Measurements from ENCODE around the gene EPHA3. TPM values are rescaled to one million over a fixed set of nuclear protein-coding genes. Genes with fewer than 3 reads are reported as not detected.
A peak's percentile ranks its signal among the peaks of the same experiment; 100 is the strongest.
"Not testable (repeated sequence)": the region's sequence is repeated elsewhere in the genome, so short reads cannot be mapped to it uniquely, and the experiment has no call there.

The EPHA3 gene
- total RNA-seq, 1 donor, result 10.9 TPM

DNA sequence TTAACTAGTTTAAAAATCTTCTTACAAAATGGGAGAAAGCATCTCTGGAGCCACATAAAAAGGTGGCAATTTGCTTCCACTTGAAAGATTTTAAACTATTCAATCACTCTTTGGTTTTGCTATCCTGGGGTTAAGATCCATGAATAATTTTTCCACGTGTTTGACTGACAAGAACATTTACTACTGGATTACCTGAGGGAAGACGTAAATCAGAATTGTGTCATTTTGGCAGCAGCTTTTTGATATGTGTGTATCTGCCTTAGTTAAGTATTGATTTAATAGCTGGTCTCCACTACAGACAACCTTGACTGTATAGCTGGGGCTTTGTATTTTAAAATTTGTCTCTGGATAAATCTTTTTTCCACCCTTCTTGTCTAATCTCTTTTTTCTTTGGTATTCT, 228.3 kb downstream of the EPHA3 start:
- no peaks in the 10 kb centered on the region for H3K4me1 ChIP-seq (ENCODE audit: insufficient read depth, low read length)
- no peaks in the 10 kb centered on the region for H4K20me1 ChIP-seq (ENCODE audit: insufficient read depth, low read length)
- no peaks in the 10 kb centered on the region for H3K36me3 ChIP-seq (ENCODE audit: insufficient read depth, low read length)
- no peak for DNase-seq (ENCODE audit: insufficient read length, low spot score, missing footprints)
- no peaks in the 10 kb centered on the region for H3K9me3 ChIP-seq (ENCODE audit: low read depth, low read length)
- H3K79me2 ChIP-seq (ENCODE audit: insufficient read depth, low read length), result no peaks in the 10 kb centered on the region
- no peak overlapping the region for H2AFZ ChIP-seq (ENCODE audit: low read length)
- H3K27me3 ChIP-seq (ENCODE audit: insufficient read depth, low read length), result no peaks in the 10 kb centered on the region
- H3K27ac ChIP-seq (ENCODE audit: low read depth, low read length), result no peak overlapping the region
- no peak overlapping the region for H3K4me3 ChIP-seq (ENCODE audit: insufficient read depth, low read length)
- no peak overlapping the region for H3K4me2 ChIP-seq (ENCODE audit: insufficient read depth, low read length)
- TF ChIP-seq, protein P1, sequence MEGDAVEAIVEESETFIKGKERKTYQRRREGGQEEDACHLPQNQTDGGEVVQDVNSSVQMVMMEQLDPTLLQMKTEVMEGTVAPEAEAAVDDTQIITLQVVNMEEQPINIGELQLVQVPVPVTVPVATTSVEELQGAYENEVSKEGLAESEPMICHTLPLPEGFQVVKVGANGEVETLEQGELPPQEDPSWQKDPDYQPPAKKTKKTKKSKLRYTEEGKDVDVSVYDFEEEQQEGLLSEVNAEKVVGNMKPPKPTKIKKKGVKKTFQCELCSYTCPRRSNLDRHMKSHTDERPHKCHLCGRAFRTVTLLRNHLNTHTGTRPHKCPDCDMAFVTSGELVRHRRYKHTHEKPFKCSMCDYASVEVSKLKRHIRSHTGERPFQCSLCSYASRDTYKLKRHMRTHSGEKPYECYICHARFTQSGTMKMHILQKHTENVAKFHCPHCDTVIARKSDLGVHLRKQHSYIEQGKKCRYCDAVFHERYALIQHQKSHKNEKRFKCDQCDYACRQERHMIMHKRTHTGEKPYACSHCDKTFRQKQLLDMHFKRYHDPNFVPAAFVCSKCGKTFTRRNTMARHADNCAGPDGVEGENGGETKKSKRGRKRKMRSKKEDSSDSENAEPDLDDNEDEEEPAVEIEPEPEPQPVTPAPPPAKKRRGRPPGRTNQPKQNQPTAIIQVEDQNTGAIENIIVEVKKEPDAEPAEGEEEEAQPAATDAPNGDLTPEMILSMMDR (IDR thresholded peaks at IDR 0.05; ENCODE audit: extremely low read depth, low read depth, low read length), result no peak

DNA sequence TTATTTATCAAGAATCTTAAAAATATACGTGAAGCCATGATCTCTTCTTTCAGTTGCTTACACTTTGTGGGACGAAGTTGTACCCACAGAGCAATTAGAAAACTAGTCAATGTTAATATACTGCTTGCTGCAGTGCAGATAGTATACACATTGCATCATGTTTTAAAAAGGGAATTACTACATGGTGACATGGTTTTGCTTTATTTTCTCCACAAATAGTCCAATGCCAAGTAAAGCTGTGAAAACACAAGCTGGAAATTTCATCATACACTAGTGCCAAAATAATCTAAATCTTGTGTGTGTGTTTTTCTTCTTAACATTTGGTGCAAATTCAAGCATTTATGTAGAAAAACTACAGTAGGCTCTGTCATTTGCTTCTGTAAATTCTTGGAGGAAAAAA, 233.0 kb downstream of the EPHA3 start:
- H4K20me1 ChIP-seq (ENCODE audit: insufficient read depth, low read length), result no peaks in the 10 kb centered on the region
- DNase-seq (ENCODE audit: insufficient read length, low spot score, missing footprints), result peak; percentile 22
- H2AFZ ChIP-seq (ENCODE audit: low read length), result no peak overlapping the region

DNA sequence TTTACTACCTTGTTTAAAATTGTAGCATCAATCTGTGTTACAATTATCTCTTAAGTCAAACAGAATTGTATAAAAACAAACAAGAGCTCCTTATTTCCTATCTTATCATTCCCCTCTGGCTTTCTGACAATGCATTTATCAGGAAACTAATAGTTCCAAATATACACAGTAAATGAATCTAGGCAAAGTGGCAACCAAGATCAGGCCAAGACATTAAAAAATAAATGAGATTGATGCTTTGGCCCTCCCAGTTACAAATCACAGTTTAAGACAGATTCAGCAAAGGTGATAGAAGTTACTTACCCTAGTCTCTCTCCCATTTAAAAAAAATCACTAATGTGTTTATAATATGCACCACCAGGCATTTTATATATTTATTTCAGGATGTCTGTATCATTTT, 236.7 kb downstream of the EPHA3 start:
- Histone ChIP-seq H3K79me2 (ENCODE audit: insufficient read depth, low read length) (no peaks in the 10 kb centered on the region), H2AFZ (ENCODE audit: low read length) (no peak overlapping the region), H3K4me1 (ENCODE audit: insufficient read depth, low read length) (no peaks in the 10 kb centered on the region), H3K9me3 (ENCODE audit: low read depth, low read length) (no peaks in the 10 kb centered on the region), H3K36me3 (ENCODE audit: insufficient read depth, low read length) (no peaks in the 10 kb centered on the region), H3K27me3 (ENCODE audit: insufficient read depth, low read length) (no peaks in the 10 kb centered on the region), H4K20me1 (ENCODE audit: insufficient read depth, low read length) (no peaks in the 10 kb centered on the region), H3K4me2 (ENCODE audit: insufficient read depth, low read length) (no peak overlapping the region), H3K4me3 (ENCODE audit: insufficient read depth, low read length) (no peak overlapping the region), H3K27ac (ENCODE audit: low read depth, low read length) (no peak overlapping the region)
- no peak for DNase-seq (ENCODE audit: insufficient read length, low spot score, missing footprints)
- TF ChIP-seq, protein P1 (IDR thresholded peaks at IDR 0.05; ENCODE audit: extremely low read depth, low read depth, low read length), result no peak

More for the DNA sequence above, 233.0 kb downstream of the EPHA3 start:
- no peaks in the 10 kb centered on the region for H3K36me3 ChIP-seq (ENCODE audit: insufficient read depth, low read length)
- no peaks in the 10 kb centered on the region for H3K27me3 ChIP-seq (ENCODE audit: insufficient read depth, low read length)
- H3K27ac ChIP-seq (ENCODE audit: low read depth, low read length), result no peak overlapping the region
- no peak overlapping the region for H3K4me2 ChIP-seq (ENCODE audit: insufficient read depth, low read length)
- H3K4me1 ChIP-seq (ENCODE audit: insufficient read depth, low read length), result no peaks in the 10 kb centered on the region
- TF ChIP-seq, protein P1 (IDR thresholded peaks at IDR 0.05; ENCODE audit: extremely low read depth, low read depth, low read length), result no peak
- H3K4me3 ChIP-seq (ENCODE audit: insufficient read depth, low read length), result no peak overlapping the region
- no peaks in the 10 kb centered on the region for H3K79me2 ChIP-seq (ENCODE audit: insufficient read depth, low read length)
- H3K9me3 ChIP-seq (ENCODE audit: low read depth, low read length), result no peaks in the 10 kb centered on the region

DNA sequence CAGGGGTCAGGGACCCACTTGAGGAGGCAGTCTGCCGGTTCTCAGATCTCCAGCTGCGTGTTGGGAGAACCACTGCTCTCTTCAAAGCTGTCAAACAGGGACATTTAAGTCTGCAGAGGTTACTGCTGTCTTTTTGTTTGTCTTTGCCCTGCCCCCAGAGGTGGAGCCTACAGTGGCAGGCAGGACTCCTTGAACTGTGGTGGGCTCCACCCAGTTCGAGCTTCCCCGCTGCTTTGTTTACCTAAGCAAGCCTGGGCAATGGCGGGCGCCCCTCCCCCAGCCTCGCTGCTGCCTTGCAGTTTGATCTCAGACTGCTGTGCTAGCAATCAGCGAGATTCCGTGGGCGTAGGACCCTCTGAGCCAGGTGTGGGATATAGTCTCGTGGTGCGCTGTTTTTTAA, 243.5 kb downstream of the EPHA3 start:
- not testable (repeated sequence) for H3K79me2 ChIP-seq (ENCODE audit: insufficient read depth, low read length); H3K4me2 ChIP-seq (ENCODE audit: insufficient read depth, low read length); DNase-seq (ENCODE audit: insufficient read length, low spot score, missing footprints)

More for the DNA sequence above, 243.5 kb downstream of the EPHA3 start:
- H3K27ac ChIP-seq (ENCODE audit: low read depth, low read length); H3K4me1 ChIP-seq (ENCODE audit: insufficient read depth, low read length); H2AFZ ChIP-seq (ENCODE audit: low read length); H4K20me1 ChIP-seq (ENCODE audit: insufficient read depth, low read length); H3K36me3 ChIP-seq (ENCODE audit: insufficient read depth, low read length); H3K4me3 ChIP-seq (ENCODE audit: insufficient read depth, low read length); H3K9me3 ChIP-seq (ENCODE audit: low read depth, low read length); H3K27me3 ChIP-seq (ENCODE audit: insufficient read depth, low read length): not testable (repeated sequence)

Data from osteoblast (primary cell).